Measurements from ENCODE around the gene BEST4. TPM values are rescaled to one million over a fixed set of nuclear protein-coding genes. Genes with fewer than 3 reads are reported as not detected.

Gene BEST4
- total RNA-seq (0.72 and 0.83 TPM in 2 replicates), polyA plus RNA-seq (0.48 and 2.2 TPM in 2 replicates)

DNA sequence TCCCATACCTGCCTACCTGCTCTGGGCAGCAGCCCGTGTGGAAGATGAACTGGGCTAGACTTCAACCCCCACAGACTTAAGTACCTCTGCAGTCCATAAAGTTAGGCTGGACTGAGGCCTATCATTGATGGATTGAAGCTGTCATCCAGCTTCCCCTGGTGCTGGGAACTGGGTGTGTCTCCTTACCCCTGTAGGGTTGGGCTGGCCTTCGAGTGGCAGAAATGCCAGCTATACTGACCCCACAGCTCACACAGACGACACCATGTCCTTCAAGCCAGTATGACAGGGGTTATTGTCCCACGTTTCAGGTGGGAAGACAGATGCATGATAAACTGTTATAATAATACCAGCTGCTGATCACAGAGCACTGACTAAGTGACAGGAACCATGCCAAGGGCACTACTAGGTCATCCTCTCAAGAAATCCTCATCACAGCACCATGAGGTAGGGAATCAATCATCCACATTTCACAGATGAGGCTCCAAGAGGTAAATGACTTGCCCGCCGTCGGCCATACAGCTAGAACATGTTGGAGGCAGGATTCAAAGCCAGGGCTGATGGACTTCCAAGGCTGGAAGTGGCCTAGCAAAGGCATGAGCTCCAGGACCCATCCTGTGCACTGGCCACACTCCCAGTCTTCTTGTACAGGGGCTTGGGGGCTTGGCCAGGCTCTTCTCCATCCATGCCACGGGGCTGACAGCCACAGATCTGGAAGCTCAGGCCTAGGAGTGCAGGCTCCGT lies at the start of gene BEST4:
TSS of gene BEST4 (minus strand) at position 51 of the 741 bp plus-strand sequence. CDS start 465 bp downstream, outside the sequence.
- TF ChIP-seq, protein P1, sequence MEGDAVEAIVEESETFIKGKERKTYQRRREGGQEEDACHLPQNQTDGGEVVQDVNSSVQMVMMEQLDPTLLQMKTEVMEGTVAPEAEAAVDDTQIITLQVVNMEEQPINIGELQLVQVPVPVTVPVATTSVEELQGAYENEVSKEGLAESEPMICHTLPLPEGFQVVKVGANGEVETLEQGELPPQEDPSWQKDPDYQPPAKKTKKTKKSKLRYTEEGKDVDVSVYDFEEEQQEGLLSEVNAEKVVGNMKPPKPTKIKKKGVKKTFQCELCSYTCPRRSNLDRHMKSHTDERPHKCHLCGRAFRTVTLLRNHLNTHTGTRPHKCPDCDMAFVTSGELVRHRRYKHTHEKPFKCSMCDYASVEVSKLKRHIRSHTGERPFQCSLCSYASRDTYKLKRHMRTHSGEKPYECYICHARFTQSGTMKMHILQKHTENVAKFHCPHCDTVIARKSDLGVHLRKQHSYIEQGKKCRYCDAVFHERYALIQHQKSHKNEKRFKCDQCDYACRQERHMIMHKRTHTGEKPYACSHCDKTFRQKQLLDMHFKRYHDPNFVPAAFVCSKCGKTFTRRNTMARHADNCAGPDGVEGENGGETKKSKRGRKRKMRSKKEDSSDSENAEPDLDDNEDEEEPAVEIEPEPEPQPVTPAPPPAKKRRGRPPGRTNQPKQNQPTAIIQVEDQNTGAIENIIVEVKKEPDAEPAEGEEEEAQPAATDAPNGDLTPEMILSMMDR (IDR thresholded peaks at IDR 0.05; ENCODE audit: poor library complexity): no peak
- TF ChIP-seq EZH2phosphoT487 (IDR thresholded peaks at IDR 0.05; ENCODE audit: low read depth, severe bottlenecking, unreplicated experiment) (no peak), EZH2 (IDR thresholded peaks at IDR 0.05; ENCODE audit: borderline replicate concordance) (no peak)
- Histone ChIP-seq H4K20me1 (ENCODE audit: insufficient read depth, poor library complexity, severe bottlenecking) (no peaks in the 10 kb centered on the region), H3K36me3 (replicated peaks; ENCODE audit: insufficient read depth, low read depth) (no peaks in the 10 kb centered on the region), H3K27ac (no peak within 1 kb of the TSS), H3K27me3 (no peaks in the 10 kb centered on the region), H3K4me3 (no peak within 1 kb of the TSS), H3K9me3 (ENCODE audit: low read depth) (no peaks in the 10 kb centered on the region), H3K79me2 (no peaks in the 10 kb centered on the region), H3K4me1 (ENCODE audit: insufficient read depth) (peaks cover 21% of the 10 kb centered on the region), H2AFZ (no peak within 1 kb of the TSS), H3K9me2 (replicated peaks; ENCODE audit: insufficient read depth) (no peaks in the 10 kb centered on the region), H3K4me2 (no peak within 1 kb of the TSS)
- WGBS (ENCODE audit: low lambda C conversion rate, missing lambda C conversion rate): 89% methylated on average over 9 of the region's 9 CpGs
- DNase-seq (ENCODE audit: low spot score): no peak

DNA sequence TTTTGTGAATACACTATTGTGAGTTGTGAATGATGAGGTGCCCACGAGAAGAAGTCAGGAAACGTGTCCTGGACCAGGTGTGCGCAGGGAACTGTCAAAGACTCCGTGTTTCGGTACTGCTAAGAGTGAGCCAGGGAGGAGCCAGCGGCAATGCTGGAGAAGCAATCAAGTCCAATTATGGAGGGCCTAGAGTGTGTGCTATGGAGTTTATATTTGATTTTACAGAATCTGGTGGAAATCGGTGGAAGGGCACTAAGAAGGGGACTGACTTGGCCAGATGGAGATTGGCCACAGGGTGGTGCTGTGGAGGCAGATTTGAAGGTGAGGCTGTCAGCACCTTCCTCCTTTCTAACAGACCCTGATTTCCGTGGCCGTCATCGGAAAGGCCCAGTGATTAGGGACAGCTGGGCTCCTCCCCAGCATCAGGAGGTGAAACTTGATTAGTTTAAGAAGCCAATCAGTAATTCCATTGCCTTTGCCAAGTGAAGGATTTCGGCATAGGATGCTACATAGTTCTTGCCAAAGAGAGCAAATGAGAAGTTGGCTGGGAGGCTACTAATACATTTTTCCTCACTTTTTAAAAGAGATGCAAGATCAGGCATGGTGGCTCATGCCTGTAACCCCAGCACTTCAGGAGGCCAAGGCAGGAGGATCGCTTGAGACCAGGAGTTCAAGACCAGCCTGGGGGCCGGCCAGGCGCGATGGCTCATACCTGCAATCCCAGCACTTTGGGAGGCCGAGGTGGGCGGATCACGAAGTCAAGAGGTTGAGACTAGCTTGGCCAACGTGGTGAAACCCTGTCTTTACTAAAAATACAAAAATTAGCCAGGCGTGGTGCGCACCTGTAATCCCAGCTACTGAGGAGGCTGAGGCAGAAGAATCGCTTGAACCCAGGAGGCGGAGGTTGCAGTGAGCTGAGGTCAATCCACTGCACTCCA lies 48.0 kb upstream of the BEST4 start:
- Histone ChIP-seq H3K4me2 (no peak overlapping the region), H3K79me2 (no peaks in the 10 kb centered on the region)
- TF ChIP-seq, protein P1 (IDR thresholded peaks at IDR 0.05; ENCODE audit: poor library complexity): peak; percentile 87
- no peak for TF ChIP-seq EZH2 (IDR thresholded peaks at IDR 0.05; ENCODE audit: borderline replicate concordance)

DNA sequence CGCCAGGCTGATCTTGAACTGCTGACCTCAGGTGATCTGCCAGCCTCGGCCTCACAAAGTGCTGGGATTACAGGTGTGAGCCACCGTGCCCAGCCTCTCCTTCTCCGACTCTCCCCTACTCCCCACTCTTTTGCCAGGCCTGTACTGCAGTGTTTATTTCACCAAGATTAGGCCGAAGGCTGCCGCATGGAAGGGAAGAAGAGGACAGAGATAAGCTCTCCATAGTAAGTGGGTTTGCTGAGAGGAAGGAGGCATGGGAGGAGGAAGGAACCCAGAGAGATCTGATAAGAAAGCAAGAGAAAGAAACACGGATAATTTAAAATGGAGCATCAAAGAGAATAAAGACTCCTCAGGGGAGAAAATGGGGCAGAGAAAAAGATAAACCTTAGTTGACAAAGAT lies 46.4 kb upstream of the BEST4 start:
- H3K27me3 ChIP-seq: no peaks in the 10 kb centered on the region
- DNase-seq (ENCODE audit: low spot score): no peak
- no peaks in the 10 kb centered on the region for H3K9me3 ChIP-seq (ENCODE audit: low read depth)
- H3K4me3 ChIP-seq: no peak overlapping the region
- H3K79me2 ChIP-seq: no peaks in the 10 kb centered on the region
- H3K4me1 ChIP-seq (ENCODE audit: insufficient read depth): no peaks in the 10 kb centered on the region
- no peak overlapping the region for H3K4me2 ChIP-seq
- no peak for TF ChIP-seq EZH2phosphoT487 (IDR thresholded peaks at IDR 0.05; ENCODE audit: low read depth, severe bottlenecking, unreplicated experiment)
- TF ChIP-seq, protein P1 (IDR thresholded peaks at IDR 0.05; ENCODE audit: poor library complexity): no peak
- no peak for TF ChIP-seq EZH2 (IDR thresholded peaks at IDR 0.05; ENCODE audit: borderline replicate concordance)
- no peaks in the 10 kb centered on the region for H4K20me1 ChIP-seq (ENCODE audit: insufficient read depth, poor library complexity, severe bottlenecking)
- WGBS (ENCODE audit: low lambda C conversion rate, missing lambda C conversion rate): 69% methylated on average over 7 of the region's 7 CpGs
- no peak overlapping the region for H2AFZ ChIP-seq
- no peak overlapping the region for H3K27ac ChIP-seq
- H3K36me3 ChIP-seq (replicated peaks; ENCODE audit: insufficient read depth, low read depth): no peaks in the 10 kb centered on the region
- no peaks in the 10 kb centered on the region for H3K9me2 ChIP-seq (replicated peaks; ENCODE audit: insufficient read depth)

More for the DNA sequence above, 48.0 kb upstream of the BEST4 start:
- H3K9me2 ChIP-seq (replicated peaks; ENCODE audit: insufficient read depth): no peaks in the 10 kb centered on the region
- H2AFZ ChIP-seq: no peak overlapping the region
- no peak overlapping the region for H3K4me3 ChIP-seq
- H3K27ac ChIP-seq: no peak overlapping the region
- peak; percentile 89 for DNase-seq (ENCODE audit: low spot score)
- H3K36me3 ChIP-seq (replicated peaks; ENCODE audit: insufficient read depth, low read depth): no peaks in the 10 kb centered on the region
- no peaks in the 10 kb centered on the region for H3K4me1 ChIP-seq (ENCODE audit: insufficient read depth)
- no peaks in the 10 kb centered on the region for H3K27me3 ChIP-seq
- no peaks in the 10 kb centered on the region for H3K9me3 ChIP-seq (ENCODE audit: low read depth)
- H4K20me1 ChIP-seq (ENCODE audit: insufficient read depth, poor library complexity, severe bottlenecking): no peaks in the 10 kb centered on the region
- 68% methylated on average over 23 of the region's 23 CpGs for WGBS (ENCODE audit: low lambda C conversion rate, missing lambda C conversion rate)

Data from hepatocyte (in vitro differentiated cells).